Gastrocnemius medialis (tissue), 4 donors: ENCODE results near the gene SORL1.

Experiments used
- POLR2A ChIP-seq, 2 donors: fragments of 450-650 bp; IDR thresholded peaks; one replicate each; pipeline ENCODE4 v1.6.1; 2017; ENCODE audit warnings: antibody characterized with exemption in 2 of 2, mild to moderate bottlenecking in 2 of 2, moderate library complexity in 2 of 2
- TF ChIP-seq, protein P1 (sequence below), 5 experiments: fragments of 450-650 bp in 3 of 5; fragments of 200-600 bp in 2 of 5; sonication (generic) in 2 of 5; IDR thresholded peaks in 4 of 5; conservative IDR thresholded peaks in 1 of 5; 1 replicate in 4 of 5; 2 replicates in 1 of 5; pipeline ENCODE4 v1.5.1; 2016 to 2019; ENCODE audit warnings: antibody characterized with exemption in 5 of 5, mild to moderate bottlenecking in 3 of 5, moderate library complexity in 3 of 5

- no peak for TF ChIP-seq POLR2A (IDR thresholded peaks at IDR 0.05)
- TF ChIP-seq, protein P1, sequence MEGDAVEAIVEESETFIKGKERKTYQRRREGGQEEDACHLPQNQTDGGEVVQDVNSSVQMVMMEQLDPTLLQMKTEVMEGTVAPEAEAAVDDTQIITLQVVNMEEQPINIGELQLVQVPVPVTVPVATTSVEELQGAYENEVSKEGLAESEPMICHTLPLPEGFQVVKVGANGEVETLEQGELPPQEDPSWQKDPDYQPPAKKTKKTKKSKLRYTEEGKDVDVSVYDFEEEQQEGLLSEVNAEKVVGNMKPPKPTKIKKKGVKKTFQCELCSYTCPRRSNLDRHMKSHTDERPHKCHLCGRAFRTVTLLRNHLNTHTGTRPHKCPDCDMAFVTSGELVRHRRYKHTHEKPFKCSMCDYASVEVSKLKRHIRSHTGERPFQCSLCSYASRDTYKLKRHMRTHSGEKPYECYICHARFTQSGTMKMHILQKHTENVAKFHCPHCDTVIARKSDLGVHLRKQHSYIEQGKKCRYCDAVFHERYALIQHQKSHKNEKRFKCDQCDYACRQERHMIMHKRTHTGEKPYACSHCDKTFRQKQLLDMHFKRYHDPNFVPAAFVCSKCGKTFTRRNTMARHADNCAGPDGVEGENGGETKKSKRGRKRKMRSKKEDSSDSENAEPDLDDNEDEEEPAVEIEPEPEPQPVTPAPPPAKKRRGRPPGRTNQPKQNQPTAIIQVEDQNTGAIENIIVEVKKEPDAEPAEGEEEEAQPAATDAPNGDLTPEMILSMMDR (IDR thresholded peaks at IDR 0.05 in 4 of 5, conservative IDR thresholded peaks at IDR 0.05 in 1 of 5): no peak
Measured at GRCh38 chr11:121581607-121582006, 129.5 kb downstream of the SORL1 start.
